ENCODE data around the gene FBXW2. TPM values are rescaled to one million over a fixed set of nuclear protein-coding genes. Genes with fewer than 3 reads are reported as not detected.

Gene FBXW2
- total and polyA plus RNA-seq, 2 experiments from 2014 or later, result 23.7 to 45.5 TPM

DNA sequence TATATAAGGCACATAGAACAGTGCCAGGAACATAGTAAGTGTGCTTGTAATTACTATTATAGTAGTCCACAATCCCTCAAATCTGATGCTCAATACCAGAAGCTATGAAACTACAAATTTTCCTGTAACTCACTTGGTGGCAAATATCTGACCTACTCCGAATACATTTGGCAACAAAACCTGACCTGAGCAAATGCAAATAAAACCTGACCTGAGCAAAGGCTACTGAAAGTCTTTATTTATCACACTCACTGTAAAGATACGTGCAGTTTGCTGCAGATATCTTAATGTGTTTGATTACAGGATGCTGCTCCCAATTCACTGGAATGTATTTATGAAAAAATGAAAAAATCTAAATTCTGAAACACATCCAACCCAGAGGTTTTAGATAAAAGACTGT is 86.0 kb downstream of the FBXW2 start:
- Histone ChIP-seq H3K4me3 (no peak overlapping the region), H3K9ac (no peak overlapping the region), H3K36me3 (ENCODE audit: low read depth) (no peaks in the 10 kb centered on the region), H3K9me3 (ENCODE audit: low read depth) (no peaks in the 10 kb centered on the region), H3K27me3 (replicated peaks; ENCODE audit: insufficient read depth) (no peaks in the 10 kb centered on the region), H3K27ac (no peak overlapping the region), H3K4me1 (ENCODE audit: insufficient read depth) (peaks cover 7% of the 10 kb centered on the region), H4K20me1 (ENCODE audit: insufficient read depth) (no peaks in the 10 kb centered on the region), H2AFZ (no peak overlapping the region), H3K9me2 (ENCODE audit: insufficient read depth) (no peaks in the 10 kb centered on the region), H3F3A (ENCODE audit: insufficient read depth) (no peaks in the 10 kb centered on the region; the same call in none of the 2 replicates), H3K4me2 (ENCODE audit: unreplicated experiment) (no peak overlapping the region), H3K79me2 (ENCODE audit: insufficient read depth) (no peaks in the 10 kb centered on the region)
- TF ChIP-seq EZH2 (IDR thresholded peaks at IDR 0.05; ENCODE audit: insufficient read depth, poor library complexity, severe bottlenecking) (no peak), EZH2phosphoT487 (IDR thresholded peaks at IDR 0.05; ENCODE audit: insufficient read depth, low read depth) (no peak)
- in situ Hi-C loops (cut with MboI), result no loop called here
- DNase-seq, result no peak
- 95 to 99% methylated on average over 2 of the region's 2 CpGs for WGBS, 2 experiments (ENCODE audit: low coverage in 1 of 2, low lambda C conversion rate in 2 of 2, missing lambda C conversion rate in 2 of 2)

Other genes starting within 250 kb of the FBXW2 start
- gene CDK5RAP2, start 213.2 kb downstream of the FBXW2 start, total RNA-seq (2014; rRNA removed; shearing (Covaris generic)), result 75.8 and 77.0 TPM in 2 replicates
- gene CDK5RAP2, start 213.2 kb downstream of the FBXW2 start, polyA plus RNA-seq (2016; fragmentation: Nextera tagmentation; extraction: Ambion mirVana), result 49.2 and 52.6 TPM in 2 replicates
- 3.8 and 4.2 TPM in 2 replicates for gene MEGF9, start 78.9 kb downstream of the FBXW2 start, total RNA-seq (2014; rRNA removed; shearing (Covaris generic))
- gene MEGF9, start 78.9 kb downstream of the FBXW2 start, polyA plus RNA-seq (2016; fragmentation: Nextera tagmentation; extraction: Ambion mirVana), result 2.1 and 2.3 TPM in 2 replicates
- 34.7 and 37.2 TPM in 2 replicates for gene PSMD5, start 49.5 kb upstream of the FBXW2 start, total RNA-seq (2014; rRNA removed; shearing (Covaris generic))
- gene PSMD5, start 49.5 kb upstream of the FBXW2 start, polyA plus RNA-seq (2016; fragmentation: Nextera tagmentation; extraction: Ambion mirVana), result 43.1 and 43.3 TPM in 2 replicates
- 16.7 and 28.2 TPM in 2 replicates for gene PHF19, start 83.8 kb upstream of the FBXW2 start, total RNA-seq (2014; rRNA removed; shearing (Covaris generic))
- gene PHF19, start 83.8 kb upstream of the FBXW2 start, polyA plus RNA-seq (2016; fragmentation: Nextera tagmentation; extraction: Ambion mirVana), result 15.1 and 17.1 TPM in 2 replicates
- 0.38 and 0.54 TPM in 2 replicates for gene TRAF1, start 133.4 kb upstream of the FBXW2 start, total RNA-seq (2014; rRNA removed; shearing (Covaris generic))
- gene TRAF1, start 133.4 kb upstream of the FBXW2 start, polyA plus RNA-seq (2016; fragmentation: Nextera tagmentation; extraction: Ambion mirVana), result 0.54 and 0.75 TPM in 2 replicates

All from GM23248 (cell line).